Activated T-cell treated with anti-CD3 and anti-CD28 coated beads, Interleukin-2, amount 50 U/mL, for 24 hours (primary cell): ENCODE results near the gene ADGRL1.

Experiments used
- DNase-seq: peaks from one replicate; pipeline ENCODE4 v3.0.0-alpha.2; 2020
- H3K27ac Mint-ChIP-seq: 2 replicates; pipeline ENCODE4 v1.8.0; 2020; ENCODE audit warnings: mild to moderate bottlenecking, mixed read lengths
- H3K27me3 Mint-ChIP-seq: 2 replicates; pipeline ENCODE4 v1.8.0; 2020; ENCODE audit warnings: mixed read lengths
- H3K36me3 Mint-ChIP-seq: 2 replicates; pipeline ENCODE4 v1.8.0; 2020; ENCODE audit warnings: low read depth, mixed read lengths
- H3K4me1 Mint-ChIP-seq: 2 replicates; pipeline ENCODE4 v1.8.0; 2020; ENCODE audit warnings: low read depth, mixed read lengths
- H3K4me3 Mint-ChIP-seq: 2 replicates; pipeline ENCODE4 v1.8.0; 2020; ENCODE audit warnings: mild to moderate bottlenecking, moderate library complexity, mixed read lengths
- H3K9me3 Mint-ChIP-seq: 2 replicates; pipeline ENCODE4 v1.8.0; 2020; ENCODE audit warnings: mixed read lengths

ADGRL1 gene

GRCh38 chr19:14135985-14136508, 69.9 kb downstream of the ADGRL1 start:
- Mint-ChIP-seq H3K9me3 (no peaks in the 10 kb centered on the region), H3K4me1 (peaks cover 35% of the 10 kb centered on the region), H3K27ac (peak overlapping the region; percentile 98), H3K27me3 (no peaks in the 10 kb centered on the region), H3K4me3 (peak overlapping the region; percentile 89), H3K36me3 (peaks cover 46% of the 10 kb centered on the region)
- DNase-seq: no peak

DNA sequence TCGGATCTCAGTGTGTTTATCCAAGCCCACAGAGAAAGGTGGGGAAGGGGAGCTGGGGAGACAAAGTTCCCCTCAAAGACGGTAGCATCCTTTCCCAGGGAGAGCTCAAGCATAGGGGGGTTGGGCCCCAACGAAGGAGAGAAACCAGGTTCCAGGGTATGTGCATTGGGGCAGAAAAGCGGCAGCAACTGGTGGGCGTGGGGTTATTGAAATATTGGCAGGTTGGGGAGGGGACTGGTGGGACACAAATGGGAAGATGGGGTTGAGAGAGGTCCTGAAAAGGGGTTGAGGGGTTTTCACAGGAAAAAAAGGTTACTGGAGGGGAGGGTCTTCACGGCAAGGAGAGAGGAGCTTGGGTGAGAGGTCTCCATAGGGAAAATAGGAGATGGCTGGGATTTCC, 70.6 kb downstream of the ADGRL1 start:
- peak overlapping the region; percentile 98 for H3K27ac Mint-ChIP-seq
- no peak for DNase-seq
- H3K9me3 Mint-ChIP-seq: no peaks in the 10 kb centered on the region
- peaks cover 32% of the 10 kb centered on the region for H3K4me1 Mint-ChIP-seq
- H3K36me3 Mint-ChIP-seq: peaks cover 45% of the 10 kb centered on the region
- peak overlapping the region; percentile 89 for H3K4me3 Mint-ChIP-seq
- H3K27me3 Mint-ChIP-seq: no peaks in the 10 kb centered on the region

GRCh38 chr19:14127929-14128509, 78.0 kb downstream of the ADGRL1 start:
- H3K27ac Mint-ChIP-seq: no peak overlapping the region
- DNase-seq: no peak
- no peaks in the 10 kb centered on the region for H3K4me1 Mint-ChIP-seq

GRCh38 chr19:14127176-14127575, 78.8 kb downstream of the ADGRL1 start:
- no peak for DNase-seq

More at GRCh38 chr19:14127929-14128509, 78.0 kb downstream of the ADGRL1 start:
- Mint-ChIP-seq H3K27me3 (no peaks in the 10 kb centered on the region), H3K4me3 (no peak overlapping the region), H3K9me3 (no peaks in the 10 kb centered on the region), H3K36me3 (peaks cover 57% of the 10 kb centered on the region)

DNA sequence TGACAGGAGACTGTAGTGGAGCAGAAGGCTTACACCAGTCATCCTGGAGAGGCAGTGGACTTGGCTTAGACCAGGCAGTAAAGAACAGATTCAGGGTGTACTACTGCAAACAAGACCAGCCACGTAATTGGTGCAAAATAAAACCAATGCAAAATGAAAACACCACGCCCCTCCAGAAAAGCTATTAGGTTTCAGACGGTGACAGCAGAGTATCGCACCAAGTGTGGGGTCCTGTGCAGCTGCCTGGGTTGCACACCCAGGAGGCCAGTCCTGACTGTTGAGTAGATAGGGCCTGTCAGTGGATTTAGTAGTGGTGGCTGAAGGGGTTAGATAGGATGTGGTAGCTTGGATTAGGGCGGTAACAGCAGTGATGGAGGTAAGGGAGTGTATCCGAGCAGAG, 83.0 kb downstream of the ADGRL1 start:
- no peaks in the 10 kb centered on the region for H3K27me3 Mint-ChIP-seq
- no peaks in the 10 kb centered on the region for H3K9me3 Mint-ChIP-seq
- H3K4me3 Mint-ChIP-seq: no peak overlapping the region
- peaks cover 9% of the 10 kb centered on the region for H3K4me1 Mint-ChIP-seq
- no peak overlapping the region for H3K27ac Mint-ChIP-seq
- peaks cover 62% of the 10 kb centered on the region for H3K36me3 Mint-ChIP-seq
- no peak for DNase-seq

More at GRCh38 chr19:14127176-14127575, 78.8 kb downstream of the ADGRL1 start:
- Mint-ChIP-seq H3K27ac (no peak overlapping the region), H3K27me3 (no peaks in the 10 kb centered on the region), H3K4me3 (no peak overlapping the region), H3K9me3 (no peaks in the 10 kb centered on the region), H3K4me1 (no peaks in the 10 kb centered on the region), H3K36me3 (peaks cover 59% of the 10 kb centered on the region)

- H3K9me3 Mint-ChIP-seq: no peaks in the 10 kb centered on the region
- H3K4me1 Mint-ChIP-seq: peaks cover 24% of the 10 kb centered on the region
- DNase-seq: no peak
- H3K36me3 Mint-ChIP-seq: peaks cover 46% of the 10 kb centered on the region
- H3K27ac Mint-ChIP-seq: peak overlapping the region; percentile 3
- no peaks in the 10 kb centered on the region for H3K27me3 Mint-ChIP-seq
- H3K4me3 Mint-ChIP-seq: no peak overlapping the region
These were observed 85.5 kb downstream of the ADGRL1 start for GRCh38 chr19:14120497-14120780.

- peaks cover 40% of the 10 kb centered on the region for H3K36me3 Mint-ChIP-seq
- H3K4me1 Mint-ChIP-seq: peaks cover 29% of the 10 kb centered on the region
- no peaks in the 10 kb centered on the region for H3K9me3 Mint-ChIP-seq
- no peak for DNase-seq
- H3K4me3 Mint-ChIP-seq: no peak overlapping the region
- H3K27me3 Mint-ChIP-seq: no peaks in the 10 kb centered on the region
- H3K27ac Mint-ChIP-seq: peak overlapping the region; percentile 3
These were observed 86.1 kb downstream of the ADGRL1 start for GRCh38 chr19:14119644-14120496.

DNA sequence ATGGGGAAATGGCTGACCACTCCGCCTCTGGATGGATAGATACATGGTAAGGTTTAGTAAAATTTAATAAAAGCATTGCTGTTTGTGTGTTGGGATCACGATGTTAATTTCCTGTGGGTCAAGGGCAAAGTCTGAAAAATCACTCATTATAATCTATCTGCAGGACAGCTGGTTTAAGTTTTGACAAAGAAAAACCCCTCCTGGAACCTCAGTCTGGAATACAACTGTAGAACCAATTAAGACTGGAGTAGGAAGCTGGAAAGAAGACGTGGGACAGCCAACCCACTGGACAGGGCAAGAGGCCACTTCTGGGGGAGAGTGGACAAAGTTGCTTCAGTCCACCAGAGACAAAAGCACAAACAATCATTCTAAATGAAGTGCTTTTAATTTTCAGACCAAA, 86.8 kb downstream of the ADGRL1 start:
- no peaks in the 10 kb centered on the region for H3K9me3 Mint-ChIP-seq
- peak overlapping the region; percentile 90 for H3K27ac Mint-ChIP-seq
- peaks cover 33% of the 10 kb centered on the region for H3K36me3 Mint-ChIP-seq
- DNase-seq: no peak
- peaks cover 32% of the 10 kb centered on the region for H3K4me1 Mint-ChIP-seq
- peak overlapping the region; percentile 81 for H3K4me3 Mint-ChIP-seq
- H3K27me3 Mint-ChIP-seq: no peaks in the 10 kb centered on the region

- Mint-ChIP-seq H3K27ac (peak overlapping the region; percentile 90), H3K36me3 (peaks cover 29% of the 10 kb centered on the region), H3K9me3 (no peaks in the 10 kb centered on the region), H3K4me3 (peak overlapping the region; percentile 81), H3K4me1 (peaks cover 39% of the 10 kb centered on the region), H3K27me3 (no peaks in the 10 kb centered on the region)
- DNase-seq: peak; percentile 60
These were observed 87.6 kb downstream of the ADGRL1 start for GRCh38 chr19:14118165-14119051.

- H3K4me3 Mint-ChIP-seq: peak within 1 kb of the TSS; percentile 81
- H3K27ac Mint-ChIP-seq: peak within 1 kb of the TSS; percentile 90
- peaks cover 24% of the 10 kb centered on the region for H3K36me3 Mint-ChIP-seq
- peaks cover 43% of the 10 kb centered on the region for H3K4me1 Mint-ChIP-seq
- peak; percentile 98 for DNase-seq
- H3K27me3 Mint-ChIP-seq: no peaks in the 10 kb centered on the region
- no peaks in the 10 kb centered on the region for H3K9me3 Mint-ChIP-seq
These were observed 88.3 kb downstream of the ADGRL1 start, which contains the start of gene PRKACA for GRCh38 chr19:14117668-14118164. TSS of gene PRKACA (minus strand) at chr19:14117762. CDS start at chr19:14117547, 215 bp downstream.

DNA sequence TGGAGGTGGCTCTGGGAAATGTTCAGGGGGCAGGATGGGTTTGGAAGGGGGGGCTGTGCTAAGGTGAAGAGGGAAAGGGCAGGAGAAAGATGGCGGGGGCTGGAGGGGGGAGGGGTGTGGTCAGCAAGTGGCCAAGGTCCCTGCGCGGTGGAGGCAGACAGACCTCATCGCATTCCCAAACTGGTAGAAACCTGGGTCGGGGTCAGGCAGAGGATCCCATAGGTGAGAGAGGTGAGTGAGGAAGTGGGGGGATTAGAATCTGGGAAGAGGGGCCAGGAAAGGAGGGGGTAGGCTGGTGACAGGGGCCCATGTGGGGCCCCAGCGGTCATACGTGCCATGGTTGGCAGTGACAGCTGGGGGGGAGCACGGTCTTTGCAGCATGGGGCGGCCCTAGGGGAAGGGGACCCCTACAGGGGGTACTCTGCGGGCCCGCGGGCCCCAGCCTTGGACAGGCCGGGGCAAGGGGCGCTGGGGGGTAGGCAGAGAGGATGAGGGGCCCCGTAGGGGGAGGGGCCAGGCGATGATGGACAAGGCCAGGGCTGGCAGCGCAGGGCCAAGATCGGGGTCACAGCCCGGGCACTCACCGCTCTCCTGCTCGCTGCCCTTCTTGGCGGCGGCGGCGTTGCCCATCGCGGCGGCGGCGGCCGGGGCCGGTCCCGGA, 88.9 kb downstream of the ADGRL1 start:
- H3K27me3 Mint-ChIP-seq: no peaks in the 10 kb centered on the region

DNA sequence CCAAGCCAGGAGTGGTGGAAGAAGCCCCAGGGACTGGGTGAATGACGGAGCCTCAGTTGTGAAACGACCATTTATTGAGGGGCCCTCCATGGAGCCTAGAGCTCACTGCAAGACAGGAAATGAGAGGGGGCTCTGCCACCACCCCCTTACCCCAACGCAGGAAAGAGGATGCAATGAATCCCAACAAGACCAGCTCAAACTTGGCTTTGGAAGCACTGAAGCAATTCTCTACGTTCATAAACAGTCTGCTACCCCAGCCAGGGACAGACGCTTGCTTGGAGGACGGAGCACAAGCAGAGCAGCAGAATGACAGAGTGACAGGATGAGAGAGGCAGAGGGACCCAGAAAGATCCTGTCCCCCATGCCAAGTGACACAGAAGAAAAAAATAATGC, 89.4 kb downstream of the ADGRL1 start:
- no peak for DNase-seq
- Mint-ChIP-seq H3K9me3 (no peaks in the 10 kb centered on the region), H3K4me3 (peak overlapping the region; percentile 81), H3K4me1 (peaks cover 55% of the 10 kb centered on the region), H3K27me3 (no peaks in the 10 kb centered on the region), H3K36me3 (peaks cover 18% of the 10 kb centered on the region), H3K27ac (peak overlapping the region; percentile 75)

More for the DNA sequence above, 88.9 kb downstream of the ADGRL1 start:
- Mint-ChIP-seq H3K27ac (peak overlapping the region; percentile 75), H3K9me3 (no peaks in the 10 kb centered on the region), H3K36me3 (peaks cover 20% of the 10 kb centered on the region), H3K4me3 (peak overlapping the region; percentile 81), H3K4me1 (peaks cover 50% of the 10 kb centered on the region)
- no peak for DNase-seq

- H3K27ac Mint-ChIP-seq: no peak overlapping the region
- DNase-seq: no peak
- no peaks in the 10 kb centered on the region for H3K9me3 Mint-ChIP-seq
- peaks cover 13% of the 10 kb centered on the region for H3K36me3 Mint-ChIP-seq
- no peaks in the 10 kb centered on the region for H3K27me3 Mint-ChIP-seq
- peak overlapping the region; percentile 81 for H3K4me3 Mint-ChIP-seq
- H3K4me1 Mint-ChIP-seq: peaks cover 55% of the 10 kb centered on the region
These were observed 90.2 kb downstream of the ADGRL1 start for GRCh38 chr19:14115756-14116155.

DNA sequence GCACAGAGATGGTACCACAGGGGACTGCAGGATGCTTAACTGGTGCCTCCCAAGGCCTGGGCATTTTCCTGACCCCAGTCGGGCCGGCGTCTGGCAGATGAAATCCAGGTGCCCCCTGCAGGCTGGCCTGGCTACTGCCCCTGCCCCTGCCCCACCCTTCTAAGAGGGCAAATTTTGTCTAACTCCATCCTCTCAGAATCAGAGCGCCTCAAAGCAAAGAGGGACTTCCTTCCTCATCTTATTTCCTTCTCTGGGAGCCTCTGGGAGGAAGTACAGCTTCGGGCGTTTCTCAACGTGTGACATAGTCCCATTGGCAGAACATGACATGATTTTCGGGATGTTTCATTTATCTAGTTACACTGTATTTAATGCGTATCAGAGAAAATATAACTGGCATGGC, 91.1 kb downstream of the ADGRL1 start:
- Mint-ChIP-seq H3K27ac (no peak overlapping the region), H3K27me3 (no peaks in the 10 kb centered on the region), H3K4me1 (peaks cover 55% of the 10 kb centered on the region), H3K36me3 (peaks cover 7% of the 10 kb centered on the region), H3K9me3 (no peaks in the 10 kb centered on the region), H3K4me3 (no peak overlapping the region)
- peak; percentile 71 for DNase-seq
